K562 (cell line): ENCODE measurements around the gene ZFPM1. TPM values are rescaled to one million over a fixed set of nuclear protein-coding genes. Genes with fewer than 3 reads are reported as not detected.

Source experiments
- ARNT ChIP-seq, 2 experiments: fragments of 450-650 bp; IDR thresholded peaks; 2 replicates each; pipeline ENCODE4 v1.6.1; 2016; ENCODE audit warnings: mild to moderate bottlenecking in 1 of 2
- ATF4 ChIP-seq: fragments of 450-650 bp; formaldehyde crosslinking; IDR thresholded peaks from 2 replicates; pipeline ENCODE4 v1.4.0; 2022; ENCODE audit warnings: mild to moderate bottlenecking, moderate library complexity
- DDX20 ChIP-seq: fragments of 450-650 bp; IDR thresholded peaks from 2 replicates; pipeline ENCODE4 v1.6.1; 2016; ENCODE audit warnings: missing genetic modification characterization, low read depth, mild to moderate bottlenecking, missing compliant biosample characterization, moderate library complexity
- DIDO1 ChIP-seq: fragments of 450-650 bp; IDR thresholded peaks from 2 replicates; pipeline ENCODE4 v1.6.1; 2016; ENCODE audit warnings: low read depth, missing biosample characterization, missing genetic modification characterization
- E4F1 ChIP-seq: fragments of 250-450 bp; sonication (Bioruptor Pico); IDR thresholded peaks from 2 replicates; pipeline ENCODE4 v1.5.0; 2021; ENCODE audit warnings: mild to moderate bottlenecking, borderline replicate concordance
- EGR1 ChIP-seq: fragments of 450-650 bp; conservative IDR thresholded peaks from 2 replicates; pipeline ENCODE4 v1.6.1; 2017; ENCODE audit warnings: mild to moderate bottlenecking
- ETV1 ChIP-seq: fragments of 450-650 bp; conservative IDR thresholded peaks from 2 replicates; pipeline ENCODE4 v1.6.1; 2016; ENCODE audit warnings: missing genetic modification characterization, control low read depth, low read depth, missing compliant biosample characterization
- MNT ChIP-seq, 2 experiments: fragments of 450-650 bp; conservative IDR thresholded peaks; 2 replicates each; pipeline ENCODE4 v1.6.1; 2017; ENCODE audit warnings: mild to moderate bottlenecking in 2 of 2, moderate library complexity in 2 of 2
- NEUROD1 ChIP-seq: fragments of 150-350 bp; IDR thresholded peaks from 2 replicates; pipeline ENCODE4 v1.6.1; 2014; ENCODE audit warnings: borderline replicate concordance, low read length, low read depth; ENCODE audit not compliant: partially characterized antibody
- NR2F6 ChIP-seq: fragments of 450-650 bp; formaldehyde crosslinking; IDR thresholded peaks from 2 replicates; pipeline ENCODE4 v1.4.0; 2020; ENCODE audit warnings: mild to moderate bottlenecking
- POLR2AphosphoS2 ChIP-seq: IDR thresholded peaks from 2 replicates; pipeline ENCODE4 v1.6.1; 2012; ENCODE audit warnings: low read length, improper control_type of control experiment
- POLR2G ChIP-seq: fragments of 200-400 bp; formaldehyde crosslinking; IDR thresholded peaks from 2 replicates; pipeline ENCODE4 v1.6.1; 2017; ENCODE audit warnings: low read depth, mild to moderate bottlenecking, antibody characterized with exemption, low read length, moderate library complexity
- TCF7 ChIP-seq: sonication (generic); IDR thresholded peaks from 2 replicates; pipeline ENCODE4 v1.6.1; 2016; ENCODE audit warnings: antibody characterized with exemption, borderline replicate concordance
- ZBED1 ChIP-seq: IDR thresholded peaks from 2 replicates; pipeline ENCODE4 v1.6.1; 2014
- ZFP36 ChIP-seq: fragments of 150-350 bp; IDR thresholded peaks from 2 replicates; pipeline ENCODE4 v1.6.1; 2018; ENCODE audit warnings: low read length, low read depth; ENCODE audit not compliant: partially characterized antibody
- ZNF143 ChIP-seq: sonication (generic); formaldehyde crosslinking; IDR thresholded peaks from 2 replicates; pipeline ENCODE4 v1.9.0; 2022; ENCODE audit warnings: mild to moderate bottlenecking, missing genetic modification reagents
- ZNF224 ChIP-seq: sonication (generic); formaldehyde crosslinking; IDR thresholded peaks from 2 replicates; pipeline ENCODE4 v1.8.0; 2022; ENCODE audit warnings: mild to moderate bottlenecking, missing genetic modification reagents
- ZNF24 ChIP-seq: fragments of 450-650 bp; IDR thresholded peaks from 2 replicates; pipeline ENCODE4 v1.6.1; 2016
- ZNF444 ChIP-seq: fragments of 250-450 bp; sonication (Bioruptor Pico); IDR thresholded peaks from 2 replicates; pipeline ENCODE4 v1.4.0; 2020; ENCODE audit warnings: mild to moderate bottlenecking, moderate library complexity
- ZNF695 ChIP-seq: fragments of 450-650 bp; formaldehyde crosslinking; IDR thresholded peaks from 2 replicates; pipeline ENCODE4 v1.4.0; 2020; ENCODE audit warnings: mild to moderate bottlenecking, moderate library complexity
- ZNF77 ChIP-seq: fragments of 250-450 bp; sonication (Bioruptor Pico); IDR thresholded peaks from 2 replicates; pipeline ENCODE4 v1.5.0; 2020
- polyA plus RNA-seq, 8 experiments: library from polyadenylated mRNA; depleted of rRNA in 4 of 8; stranded (reverse) in 5 of 8; unstranded in 3 of 8; fragments of >200 nt; fragmentation: Nextera tagmentation in 2 of 8; fragmentation: Illumina TruSeq in 1 of 8; extraction: Ambion mirVana in 2 of 8; extraction: Trizol in 1 of 8; gene quantifications; 2 replicates each; pipeline versions ENCODE4 v1.2.1 to v1.2.3, GENCODE V29; 2011 to 2014; ENCODE audit warnings: inconsistent platforms in 1 of 8, missing spikeins in 1 of 8
- total RNA-seq, 7 experiments: library from RNA; depleted of rRNA in 6 of 7; stranded (reverse); fragments of >200 nt in 6 of 7; fragmentation: Illumina TruSeq in 2 of 7; extraction: Trizol in 2 of 7; gene quantifications; 2 replicates each; pipeline versions ENCODE4 v1.2.1 to v1.2.3, GENCODE V29; 2011 to 2021; ENCODE audit warnings: low replicate concordance in 1 of 7
- TF ChIP-seq, protein P1 (sequence below), 2 experiments: fragments of 150-350 bp in 1 of 2; IDR thresholded peaks; 2 replicates each; pipeline ENCODE4 v1.6.1; 2012 to 2016; ENCODE audit warnings: low read depth in 2 of 2, low read length in 2 of 2, mild to moderate bottlenecking in 1 of 2, moderate library complexity in 1 of 2

ZFPM1 gene
- total and polyA plus RNA-seq, 9 of the 15 experiments (the other 6 are each of a cell fraction or from before 2014, with no cell fraction given), result 0.03 to 35.9 (median 1.4) TPM

GRCh38 chr16:88569985-88570690 lies 117.1 kb downstream of the ZFPM1 start, which contains the start of gene ZC3H18 (continued):
- TF ChIP-seq DIDO1 (tag) (peak; percentile 84), ATF4 (CRISPR knock-in tag) (no peak), TCF7 (no peak), POLR2AphosphoS2 (no peak), NR2F6 (no peak), ZFP36 (no peak), ZBED1 (peak; percentile 36; the same call in 1 of the 2 replicates), NEUROD1 (no peak), E4F1 (CRISPR knock-in tag) (no peak), ZNF224 (CRISPR knock-in tag) (no peak), POLR2G (peak; percentile 92), ZNF143 (no peak), ARNT (IDR thresholded peaks at IDR 0.05) (no peak), ZNF444 (CRISPR knock-in tag) (no peak), EGR1 (peak; percentile 97), DDX20 (tag) (no peak), ZNF24 (no peak), ETV1 (tag) (peak; percentile 86), ZNF77 (CRISPR knock-in tag) (no peak), ZNF695 (no peak), MNT (conservative IDR thresholded peaks at IDR 0.05) (peak; percentile 65 to 91)
- TF ChIP-seq, protein P1, sequence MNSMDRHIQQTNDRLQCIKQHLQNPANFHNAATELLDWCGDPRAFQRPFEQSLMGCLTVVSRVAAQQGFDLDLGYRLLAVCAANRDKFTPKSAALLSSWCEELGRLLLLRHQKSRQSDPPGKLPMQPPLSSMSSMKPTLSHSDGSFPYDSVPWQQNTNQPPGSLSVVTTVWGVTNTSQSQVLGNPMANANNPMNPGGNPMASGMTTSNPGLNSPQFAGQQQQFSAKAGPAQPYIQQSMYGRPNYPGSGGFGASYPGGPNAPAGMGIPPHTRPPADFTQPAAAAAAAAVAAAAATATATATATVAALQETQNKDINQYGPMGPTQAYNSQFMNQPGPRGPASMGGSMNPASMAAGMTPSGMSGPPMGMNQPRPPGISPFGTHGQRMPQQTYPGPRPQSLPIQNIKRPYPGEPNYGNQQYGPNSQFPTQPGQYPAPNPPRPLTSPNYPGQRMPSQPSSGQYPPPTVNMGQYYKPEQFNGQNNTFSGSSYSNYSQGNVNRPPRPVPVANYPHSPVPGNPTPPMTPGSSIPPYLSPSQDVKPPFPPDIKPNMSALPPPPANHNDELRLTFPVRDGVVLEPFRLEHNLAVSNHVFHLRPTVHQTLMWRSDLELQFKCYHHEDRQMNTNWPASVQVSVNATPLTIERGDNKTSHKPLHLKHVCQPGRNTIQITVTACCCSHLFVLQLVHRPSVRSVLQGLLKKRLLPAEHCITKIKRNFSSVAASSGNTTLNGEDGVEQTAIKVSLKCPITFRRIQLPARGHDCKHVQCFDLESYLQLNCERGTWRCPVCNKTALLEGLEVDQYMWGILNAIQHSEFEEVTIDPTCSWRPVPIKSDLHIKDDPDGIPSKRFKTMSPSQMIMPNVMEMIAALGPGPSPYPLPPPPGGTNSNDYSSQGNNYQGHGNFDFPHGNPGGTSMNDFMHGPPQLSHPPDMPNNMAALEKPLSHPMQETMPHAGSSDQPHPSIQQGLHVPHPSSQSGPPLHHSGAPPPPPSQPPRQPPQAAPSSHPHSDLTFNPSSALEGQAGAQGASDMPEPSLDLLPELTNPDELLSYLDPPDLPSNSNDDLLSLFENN (IDR thresholded peaks at IDR 0.05; ENCODE audit: low read depth in 2 of 2, low read length in 2 of 2), result no peak
